ENCODE measurements around the gene SREK1. TPM values are rescaled to one million over a fixed set of nuclear protein-coding genes. Genes with fewer than 3 reads are reported as not detected.

SREK1 gene
- total RNA-seq, 2 donors from 2014 or later: 151 to 154 TPM

Other genes with a start within 250 kb of the SREK1 start
- 10 to 100 TPM; 96.2 to 98.6 TPM for gene ERBIN, start 217.7 kb upstream of the SREK1 start, total RNA-seq

Measured in T-helper 17 cell (primary cell).